ENCODE data around the gene CCDC38.
"Not testable (repeated sequence)": the region's sequence is repeated elsewhere in the genome, so short reads cannot be mapped to it uniquely, and the experiment has no call there.

Gene CCDC38

DNA sequence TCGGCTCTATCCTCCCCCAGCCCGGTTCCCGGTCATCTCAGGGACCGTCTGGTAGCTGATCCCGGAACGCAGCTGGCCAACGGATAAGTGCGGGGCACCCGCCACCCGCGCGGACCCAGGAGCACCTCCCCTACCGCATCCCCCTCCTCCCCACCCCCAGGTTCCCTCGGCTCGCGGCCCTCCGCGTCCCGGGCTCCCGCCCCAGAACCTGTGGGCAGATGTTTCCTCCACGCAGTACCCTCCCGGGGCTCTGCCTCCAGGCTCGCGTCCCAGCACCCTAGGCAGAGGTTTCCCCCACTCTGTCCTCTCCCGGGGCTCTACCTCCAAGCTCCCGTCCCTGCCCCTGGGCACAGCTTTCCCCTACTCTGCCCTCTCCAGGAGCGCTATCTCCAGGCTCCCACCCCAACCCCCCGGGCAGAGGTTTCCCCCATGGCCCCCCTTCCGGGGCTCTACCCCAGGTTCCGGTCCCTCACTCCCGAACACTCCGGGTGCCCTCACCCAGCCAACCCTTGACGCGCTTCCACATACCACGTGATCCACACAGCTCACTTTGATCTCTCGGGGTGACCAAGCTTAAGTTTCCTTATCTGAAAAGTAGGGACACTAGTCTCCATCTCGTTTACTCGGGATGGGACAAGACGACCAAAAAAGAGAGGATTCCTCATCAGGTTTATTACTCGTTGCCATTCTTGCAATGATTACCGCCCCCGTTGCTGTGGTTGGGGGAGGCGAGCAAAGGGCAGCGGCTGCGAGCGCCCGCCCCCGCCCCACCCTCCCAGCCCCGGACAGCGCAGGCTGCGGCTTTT lies at the start of gene CCDC38:
Gene CCDC38 (minus strand): TSS at position 91 of the 806 bp plus-strand sequence. CDS start 6,105 bp downstream, outside the sequence.
- FAIRE-seq: no peak

DNA sequence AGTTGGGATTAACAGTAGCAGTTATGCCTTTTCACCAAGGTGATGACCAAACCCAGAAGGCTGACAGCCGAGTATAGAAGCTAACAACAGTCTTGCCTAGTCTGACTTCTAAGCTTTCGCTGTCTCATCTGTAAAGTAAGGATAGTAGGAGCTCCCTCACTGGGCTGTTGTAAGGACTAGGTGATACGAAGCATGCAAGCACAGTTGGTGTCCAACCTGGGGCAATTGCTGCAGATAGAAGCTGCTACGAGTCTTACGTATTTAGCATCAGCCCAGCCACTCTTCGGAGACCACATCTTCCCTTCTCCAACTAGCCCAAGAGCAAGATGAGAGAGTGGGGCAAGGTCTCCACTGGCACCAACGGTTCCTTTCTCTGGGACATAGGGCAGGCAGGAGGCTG lies 47.7 kb upstream of the CCDC38 start:
- no peak for FAIRE-seq

DNA sequence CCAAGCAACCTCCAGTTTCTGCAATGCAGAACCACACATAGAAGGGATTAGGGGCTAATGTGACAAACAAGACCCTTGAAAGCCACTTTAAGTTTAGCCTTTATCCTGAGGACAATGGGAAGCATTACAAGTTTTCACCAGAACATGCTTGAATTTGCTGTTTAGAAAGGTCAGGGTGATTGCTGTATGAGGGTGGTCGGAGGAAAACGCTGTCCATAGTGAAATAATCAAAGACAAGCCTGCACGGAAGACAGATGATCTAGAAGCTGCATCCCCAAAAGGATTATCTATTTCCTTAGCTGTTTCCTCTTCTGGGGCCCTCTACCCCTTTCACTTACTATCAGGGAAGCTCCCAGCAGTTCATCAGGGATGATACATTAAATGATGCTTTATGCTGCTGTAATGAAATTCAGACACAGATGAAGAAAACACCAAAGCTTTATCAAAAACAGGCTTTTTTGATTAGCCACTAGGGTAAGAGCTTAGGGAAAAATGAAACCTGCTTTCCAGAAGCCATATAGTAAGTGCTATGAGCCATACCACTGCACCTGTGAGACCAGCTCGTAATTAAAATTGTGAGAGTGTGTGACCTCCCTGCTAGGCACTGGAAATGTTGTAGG lies 47.2 kb upstream of the CCDC38 start:
- no peak for FAIRE-seq

DNA sequence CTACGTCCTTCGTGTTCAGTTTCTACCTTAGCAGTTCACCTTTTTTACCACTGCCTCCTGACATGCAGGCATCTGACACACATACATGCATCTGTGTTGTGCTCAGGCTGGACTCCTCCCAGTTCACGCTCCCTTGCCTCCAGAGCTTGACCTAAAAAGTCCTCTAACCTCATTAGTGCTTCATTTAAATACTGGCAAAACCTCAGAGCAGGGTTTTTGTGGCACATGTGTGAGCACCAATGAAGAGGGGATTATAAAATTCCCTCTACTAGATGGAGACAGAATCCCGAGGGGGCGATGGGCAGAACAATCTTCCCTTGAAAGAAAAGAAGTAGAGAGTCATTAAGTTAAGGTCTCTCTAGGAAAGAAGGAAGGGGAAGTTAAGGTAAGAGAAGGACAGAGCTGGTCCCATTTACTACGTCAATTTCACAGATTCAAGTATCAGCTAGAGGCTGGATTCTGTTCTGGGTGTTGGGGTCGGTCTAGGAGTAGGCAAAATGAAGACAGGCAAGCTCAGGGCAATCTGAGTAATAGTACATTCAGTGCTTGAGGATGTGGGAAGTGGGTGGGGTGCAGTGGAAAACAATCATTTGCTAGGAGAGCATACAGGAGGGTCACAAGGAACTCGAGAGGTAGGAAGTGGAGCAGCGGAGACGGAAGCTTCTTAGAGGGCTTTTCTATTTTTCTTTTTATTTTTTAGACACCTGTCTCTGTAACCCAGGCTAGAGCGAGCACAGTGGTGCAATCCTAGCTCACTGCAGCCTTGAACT lies 46.3 kb upstream of the CCDC38 start:
- FAIRE-seq: no peak

DNA sequence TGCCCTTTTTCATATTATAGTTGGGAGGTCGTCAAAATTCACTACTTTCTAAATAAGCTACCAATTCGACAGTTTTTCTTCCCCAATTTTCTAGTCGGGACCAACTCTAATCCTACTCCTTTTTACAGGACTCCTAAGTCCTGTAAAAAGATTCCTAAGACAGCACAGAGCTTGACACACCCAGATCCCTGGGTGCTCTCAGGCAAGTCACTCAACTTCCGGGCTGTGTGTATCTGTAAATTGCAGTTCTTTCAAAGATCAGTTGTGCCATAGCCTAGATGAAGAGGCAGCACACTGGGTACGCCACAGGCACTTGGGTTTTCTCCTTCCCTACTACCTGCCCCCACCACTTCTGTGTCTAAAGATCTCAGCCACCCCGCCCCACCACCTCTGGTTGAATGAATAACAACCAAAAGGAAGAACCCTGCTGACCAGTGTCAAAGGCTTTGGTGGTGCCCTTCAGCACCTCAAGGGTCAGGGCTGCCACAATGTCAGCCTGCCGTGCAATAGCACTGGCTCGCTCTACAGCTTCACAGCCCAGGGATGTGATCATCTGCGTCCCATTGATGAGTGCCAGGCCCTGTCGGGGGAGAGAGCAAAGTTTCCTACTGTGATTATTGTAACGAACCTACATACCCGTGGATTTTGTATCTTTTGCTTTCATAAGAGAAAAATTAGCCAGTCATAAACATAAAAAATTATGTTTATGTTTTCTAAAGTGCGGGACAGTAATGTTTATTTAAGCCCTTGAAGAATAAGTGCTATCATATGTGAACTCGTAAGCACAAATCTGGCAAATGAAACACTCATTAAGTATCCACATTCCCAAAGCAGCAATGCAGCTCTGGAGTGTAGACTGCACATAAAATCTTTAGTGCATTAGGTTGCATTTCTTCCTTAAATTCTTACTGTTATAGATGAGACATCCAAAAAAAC lies 44.5 kb upstream of the CCDC38 start:
- FAIRE-seq: no peak

DNA sequence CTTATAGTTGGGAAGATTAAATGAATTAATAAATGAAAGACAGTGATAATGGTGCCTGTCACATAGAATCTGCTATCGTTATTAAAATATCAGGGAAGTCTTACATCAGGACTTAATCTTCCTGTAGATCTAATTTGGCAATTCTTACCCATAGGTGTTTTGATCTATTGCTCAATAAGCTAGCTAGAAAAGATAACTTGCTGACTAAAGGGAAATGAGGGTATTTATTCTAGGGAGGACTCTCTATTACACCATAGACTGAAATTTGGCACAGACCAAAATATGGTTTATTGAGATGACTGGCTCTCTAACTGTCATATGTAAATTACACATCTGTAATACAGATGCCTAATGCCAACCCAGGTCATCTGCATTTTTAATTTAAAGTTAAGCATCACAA lies 42.3 kb upstream of the CCDC38 start:
- no peak for FAIRE-seq

DNA sequence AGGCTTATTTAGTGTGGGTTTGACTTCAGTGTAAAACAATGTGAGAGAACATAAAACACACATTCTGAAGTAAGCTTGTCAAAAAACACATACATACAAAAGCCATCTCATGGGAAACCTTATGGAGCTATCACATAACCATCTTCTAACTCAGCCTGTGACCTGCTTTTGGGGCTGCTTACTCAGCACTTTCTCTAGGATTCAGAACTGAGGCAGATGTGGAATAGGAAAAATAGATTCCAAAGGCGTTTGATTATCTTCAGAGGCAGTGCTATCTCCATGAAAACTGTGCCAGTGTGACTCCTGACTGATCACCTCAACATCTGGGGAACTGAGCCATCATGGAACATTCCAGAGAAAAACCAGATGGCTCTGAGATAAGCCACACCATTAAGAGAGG lies 40.2 kb upstream of the CCDC38 start:
- no peak for FAIRE-seq

DNA sequence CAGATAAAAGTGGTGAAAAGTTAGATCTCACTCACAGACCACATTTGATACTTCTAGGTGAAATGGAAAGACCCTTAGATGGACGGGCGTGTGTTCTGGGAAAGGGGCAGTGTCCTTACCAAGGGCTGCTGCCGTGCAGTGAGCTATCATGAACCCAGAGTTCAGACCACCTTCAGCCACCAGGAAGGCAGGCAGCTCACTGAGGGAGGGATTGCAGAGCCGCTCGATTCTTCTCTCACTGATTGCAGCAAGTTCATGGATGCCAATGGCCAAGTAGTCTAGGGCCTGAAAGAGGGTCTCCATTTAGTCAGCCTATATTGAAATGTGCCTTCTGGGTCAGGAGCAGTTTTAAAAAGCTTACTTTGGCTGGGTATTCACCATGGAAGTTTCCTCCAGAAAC lies 38.0 kb upstream of the CCDC38 start:
- FAIRE-seq: no peak

DNA sequence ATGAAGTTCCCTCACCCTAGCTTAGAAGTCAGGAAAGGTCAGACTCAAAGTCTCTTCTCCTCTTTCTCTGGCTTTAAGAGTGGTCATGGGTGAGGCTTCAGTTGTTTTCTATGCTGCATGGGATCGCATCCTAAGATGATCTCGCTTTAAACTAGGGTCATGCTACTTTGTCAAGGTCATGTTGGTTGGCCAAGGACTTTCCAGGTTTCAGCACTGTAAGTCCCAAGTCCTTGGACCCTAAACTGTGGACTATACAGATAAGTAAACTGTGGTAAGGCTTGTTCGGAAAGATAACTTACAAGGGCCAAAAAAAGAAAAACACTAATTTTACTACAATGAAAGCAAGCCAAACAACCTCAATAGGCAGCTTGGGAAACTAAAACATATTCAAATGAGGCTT lies 36.4 kb upstream of the CCDC38 start:
- no peak for FAIRE-seq

DNA sequence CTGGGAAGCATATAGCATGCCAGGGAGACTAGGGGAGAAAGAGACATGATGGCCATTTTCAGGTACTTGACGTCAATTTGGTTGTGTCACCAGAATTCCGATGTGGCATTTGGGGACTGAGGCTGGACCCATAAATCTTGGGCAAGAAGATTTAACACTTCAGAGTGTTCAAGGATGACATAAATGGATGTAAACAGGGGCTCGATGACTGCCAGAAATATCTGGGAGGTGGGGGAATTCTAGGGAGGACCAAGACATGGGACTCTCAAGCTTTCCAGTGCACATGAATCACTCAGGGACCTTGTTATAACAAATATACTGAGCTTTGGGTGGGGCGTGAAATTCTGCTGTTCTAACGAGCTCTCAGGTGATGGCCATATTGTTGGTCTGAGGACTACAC lies 35.9 kb upstream of the CCDC38 start:
- FAIRE-seq: no peak

DNA sequence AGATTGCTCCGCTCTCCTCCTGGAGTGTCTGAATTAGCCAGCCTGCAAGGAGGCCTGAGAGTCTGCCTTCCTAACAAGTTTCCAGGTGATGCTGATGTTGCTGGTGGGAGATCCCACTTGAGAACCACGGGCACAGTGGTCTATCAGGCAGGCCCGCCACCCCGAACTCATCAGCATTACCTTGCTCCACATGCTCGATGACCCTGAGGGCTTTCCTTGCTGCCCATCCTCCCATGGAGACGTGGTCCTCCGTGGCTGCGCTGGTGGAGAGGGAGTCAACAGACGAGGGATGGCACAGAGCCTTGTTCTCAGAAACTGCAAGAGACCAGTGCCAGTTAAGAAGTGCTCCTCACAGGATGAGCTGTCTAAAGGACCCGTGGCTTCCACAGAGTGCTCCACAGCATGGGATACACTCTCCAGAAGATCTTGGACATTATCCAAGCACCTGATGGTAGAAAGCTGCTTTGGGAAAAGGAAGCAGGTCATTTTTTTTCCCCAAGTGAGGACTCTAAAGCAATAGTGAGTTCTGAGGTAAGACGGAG lies 35.4 kb upstream of the CCDC38 start:
- FAIRE-seq: no peak

DNA sequence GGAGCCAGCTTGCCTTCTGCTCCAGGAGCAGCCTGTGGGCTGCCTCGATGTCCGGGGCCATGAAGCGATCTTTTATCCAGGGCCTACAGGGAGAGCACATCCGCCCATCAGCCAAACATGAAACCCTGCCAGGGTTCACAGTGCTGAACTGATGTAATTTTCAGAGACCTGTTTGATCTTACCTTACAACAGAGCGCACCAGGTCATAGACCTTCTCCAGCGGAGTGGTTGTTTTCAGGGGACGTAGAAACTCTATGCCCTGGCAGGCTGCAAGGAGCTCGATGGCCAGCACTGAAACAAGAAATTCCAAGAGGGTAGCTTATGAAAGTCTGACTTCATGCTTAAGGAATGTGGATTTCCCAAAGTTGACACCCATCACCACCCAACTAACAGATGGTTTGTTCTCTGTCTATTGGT lies 34.0 kb upstream of the CCDC38 start:
- no peak for FAIRE-seq

DNA sequence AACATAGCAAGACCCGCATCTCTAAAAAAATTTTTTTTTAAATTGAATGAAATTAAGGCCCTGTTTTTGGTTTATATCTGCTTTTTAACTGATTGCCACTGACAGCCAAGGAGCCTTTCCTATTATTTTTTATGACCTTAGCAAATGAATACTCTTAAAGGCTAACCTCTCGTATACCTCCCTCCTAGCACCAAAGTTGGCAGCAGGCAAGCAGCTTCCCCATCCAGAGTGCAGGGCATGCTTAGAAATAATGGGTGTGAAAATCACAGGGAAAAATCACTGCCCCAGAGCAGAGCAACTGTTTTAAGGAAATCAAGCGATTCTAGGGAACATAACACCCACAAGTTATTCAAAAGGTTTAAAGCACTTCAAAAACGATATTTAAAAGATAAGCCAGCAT lies 33.1 kb upstream of the CCDC38 start:
- no peak for FAIRE-seq

DNA sequence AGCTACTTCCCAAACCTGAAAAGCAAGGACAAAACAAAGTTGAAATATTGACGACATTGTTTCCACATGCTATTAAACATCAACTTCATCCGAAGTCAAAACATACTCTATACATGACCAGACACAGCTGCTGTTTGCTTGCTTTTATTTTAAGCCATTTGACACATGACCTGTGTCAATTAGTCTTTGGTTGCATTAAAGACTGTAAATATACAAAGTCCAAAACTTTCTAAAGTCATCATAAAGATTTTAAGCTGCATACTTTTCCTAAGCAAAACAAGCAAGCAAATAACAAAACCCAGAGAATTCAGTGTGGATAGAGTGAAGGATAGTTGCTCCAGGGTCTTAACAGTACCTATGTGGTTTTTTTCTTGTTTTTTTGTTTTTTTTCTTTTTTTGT lies 31.9 kb upstream of the CCDC38 start:
- no peak for FAIRE-seq

DNA sequence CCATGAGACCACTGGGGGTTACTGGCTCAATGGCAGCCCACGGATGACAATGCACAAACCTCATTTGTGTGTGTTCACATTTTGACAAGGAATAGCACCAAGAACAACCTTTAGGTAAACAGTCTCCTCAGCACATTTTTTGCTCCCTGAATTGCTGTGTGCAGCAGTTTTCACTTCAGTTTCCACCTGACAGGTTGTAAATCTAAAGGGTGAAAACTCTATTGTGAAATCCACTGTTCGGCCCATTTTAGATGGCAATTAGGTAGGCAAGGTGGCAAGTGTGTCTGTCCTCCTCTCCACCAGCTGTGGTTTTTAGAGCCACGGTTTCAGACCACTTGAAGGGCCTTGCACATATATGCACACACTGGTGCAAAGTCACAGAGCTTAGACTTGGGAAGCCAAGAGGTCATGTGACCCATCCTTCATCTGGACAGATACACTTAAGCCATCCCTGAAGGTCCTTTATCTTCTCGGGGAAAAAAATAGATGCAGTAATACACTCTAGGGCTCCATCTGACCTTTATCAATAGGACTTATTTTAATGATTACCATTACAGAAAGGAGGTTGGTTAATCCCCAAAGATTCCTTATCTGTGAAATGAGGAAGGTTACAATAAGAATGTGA lies 30.5 kb upstream of the CCDC38 start:
- FAIRE-seq: no peak

DNA sequence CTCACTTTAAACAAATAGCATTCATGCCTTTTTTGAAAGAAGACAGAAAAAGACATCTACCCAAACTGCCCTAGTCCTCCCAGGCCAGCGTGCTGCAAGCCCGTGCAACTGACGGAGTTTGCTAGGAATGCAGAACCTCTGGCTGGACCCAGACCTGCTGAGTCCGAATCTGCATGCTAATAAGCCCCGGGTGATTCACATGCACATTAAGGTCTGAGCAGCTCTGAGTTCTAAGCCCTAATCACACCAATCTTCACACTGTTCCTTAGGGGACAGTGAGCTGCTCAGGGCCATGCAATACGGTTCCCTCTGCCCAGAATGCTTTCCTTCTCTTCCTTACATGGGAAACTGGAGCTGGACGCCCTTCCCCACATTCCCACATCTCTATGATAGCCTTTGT lies 28.5 kb upstream of the CCDC38 start:
- no peak for FAIRE-seq

DNA sequence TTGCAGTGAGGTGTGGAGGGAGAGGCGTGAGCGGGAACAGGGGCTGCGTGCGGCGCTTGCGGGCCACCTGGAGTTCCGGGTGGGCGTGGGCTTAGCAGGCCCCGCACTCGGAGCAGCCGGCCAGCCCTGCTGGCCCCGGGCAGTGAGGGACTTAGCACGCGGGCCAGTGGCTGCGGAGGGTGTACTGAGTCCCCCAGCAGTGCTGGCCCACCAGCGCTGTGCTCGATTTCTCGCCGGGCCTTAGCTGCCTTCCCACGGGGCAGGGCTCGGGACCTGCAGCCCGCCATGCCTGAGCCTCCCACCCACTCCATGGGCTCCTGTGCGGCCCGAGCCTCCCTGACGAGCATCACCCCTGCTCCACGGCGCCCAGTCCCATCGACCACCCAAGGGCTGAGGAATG lies 26.7 kb upstream of the CCDC38 start:
- not testable (repeated sequence) for FAIRE-seq

DNA sequence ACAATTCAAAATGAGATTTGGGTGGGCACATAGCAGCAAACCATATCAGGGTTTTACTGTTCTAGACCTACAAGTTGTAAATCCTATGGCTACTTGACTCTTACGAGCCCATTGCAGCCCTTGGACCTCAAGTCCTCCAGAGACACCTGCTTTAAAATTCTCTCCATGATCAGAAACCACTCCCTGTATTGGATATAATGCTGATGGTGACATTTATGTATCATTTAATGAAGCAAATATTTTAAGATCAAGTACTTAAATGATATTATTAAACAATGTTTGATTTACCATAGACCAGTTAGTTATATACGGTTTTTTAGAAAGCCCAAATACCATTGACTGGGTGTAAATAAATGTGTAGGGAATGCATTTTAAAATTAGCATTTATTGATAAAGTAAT lies 24.9 kb upstream of the CCDC38 start:
- FAIRE-seq: peak; percentile 3

DNA sequence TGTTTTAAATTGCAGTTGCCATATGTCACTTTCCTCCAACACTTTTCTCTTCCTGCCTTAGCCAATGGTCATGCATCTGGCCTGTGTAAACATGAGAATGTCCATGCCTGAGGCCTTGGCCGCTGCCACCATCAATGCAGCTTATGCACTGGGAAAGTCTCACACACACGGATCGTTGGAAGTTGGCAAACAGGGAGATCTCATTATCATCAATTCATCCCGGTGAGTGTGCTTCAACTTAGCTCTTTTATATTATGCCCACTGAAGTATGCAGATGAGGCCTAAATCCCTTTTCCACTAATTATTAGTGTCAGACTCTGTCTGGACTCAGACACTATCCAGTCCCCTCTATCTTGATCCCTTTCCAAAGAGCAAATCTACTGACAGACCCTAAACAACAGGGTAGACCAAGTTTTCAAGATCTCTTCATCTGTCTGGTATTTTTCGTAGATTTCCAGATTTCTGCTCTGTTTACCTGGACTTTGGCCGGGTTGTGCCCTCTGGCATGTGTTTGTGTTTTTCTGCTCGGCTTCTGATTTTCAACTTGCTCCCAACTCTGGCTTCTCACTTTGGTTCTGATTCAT lies 24.0 kb upstream of the CCDC38 start:
- FAIRE-seq: no peak

DNA sequence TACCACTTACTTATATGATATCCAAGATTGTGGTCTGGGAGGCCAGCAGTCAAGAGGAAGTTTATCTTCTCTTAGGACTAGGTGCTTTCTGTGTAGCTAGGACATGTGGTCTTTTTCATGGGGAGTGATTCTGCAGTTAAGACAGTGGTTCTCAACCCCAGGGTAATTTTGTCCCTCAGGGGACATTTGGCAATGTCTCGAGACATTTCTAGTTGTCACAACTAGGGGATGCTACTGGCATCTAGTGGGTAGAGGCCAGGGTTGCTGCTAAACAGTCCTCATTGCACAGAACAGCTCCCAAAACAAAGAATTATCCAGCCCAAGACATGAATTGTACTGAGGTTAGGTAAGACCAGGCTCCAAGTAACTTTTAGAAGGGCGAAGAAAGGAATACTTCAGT lies 20.7 kb upstream of the CCDC38 start:
- no peak for FAIRE-seq

DNA sequence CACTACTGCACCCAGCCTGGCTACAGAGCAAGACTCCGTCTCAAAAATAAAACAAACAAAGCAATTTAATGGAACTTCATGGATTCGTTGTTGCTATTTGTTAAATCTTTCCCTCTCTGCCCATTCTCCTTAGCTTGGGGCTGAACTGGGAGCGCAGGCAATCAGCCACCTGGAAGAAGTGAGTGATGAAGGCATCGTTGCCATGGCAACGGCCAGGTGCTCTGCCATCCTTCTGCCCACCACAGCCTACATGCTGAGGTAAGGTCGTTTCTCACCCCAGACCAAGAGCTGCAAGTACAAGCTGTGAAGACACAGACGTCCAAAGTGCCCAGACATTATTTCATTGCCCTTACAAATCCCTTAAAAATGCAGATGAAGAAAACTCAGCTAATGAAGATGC lies 19.8 kb upstream of the CCDC38 start:
- no peak for FAIRE-seq

DNA sequence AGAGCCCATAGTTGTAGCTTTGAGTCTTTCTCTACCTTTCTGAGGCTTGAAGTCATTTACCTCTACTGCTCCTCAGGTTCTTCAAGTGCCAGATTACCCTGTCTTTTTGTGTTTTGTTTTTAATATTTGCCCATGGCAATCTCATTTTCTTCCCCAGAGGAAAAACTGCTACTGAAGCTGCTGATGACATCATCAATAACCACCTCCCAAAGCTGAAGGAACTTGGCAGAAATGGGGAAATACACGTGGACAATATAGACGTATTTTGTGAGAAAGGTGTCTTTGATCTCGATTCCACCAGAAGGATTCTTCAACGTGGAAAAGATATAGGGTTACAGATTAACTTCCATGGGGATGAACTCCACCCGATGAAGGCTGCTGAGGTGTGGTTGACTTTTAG lies 17.8 kb upstream of the CCDC38 start:
- no peak for FAIRE-seq
